ENCODE data around the gene GTF2H4.

DNA sequence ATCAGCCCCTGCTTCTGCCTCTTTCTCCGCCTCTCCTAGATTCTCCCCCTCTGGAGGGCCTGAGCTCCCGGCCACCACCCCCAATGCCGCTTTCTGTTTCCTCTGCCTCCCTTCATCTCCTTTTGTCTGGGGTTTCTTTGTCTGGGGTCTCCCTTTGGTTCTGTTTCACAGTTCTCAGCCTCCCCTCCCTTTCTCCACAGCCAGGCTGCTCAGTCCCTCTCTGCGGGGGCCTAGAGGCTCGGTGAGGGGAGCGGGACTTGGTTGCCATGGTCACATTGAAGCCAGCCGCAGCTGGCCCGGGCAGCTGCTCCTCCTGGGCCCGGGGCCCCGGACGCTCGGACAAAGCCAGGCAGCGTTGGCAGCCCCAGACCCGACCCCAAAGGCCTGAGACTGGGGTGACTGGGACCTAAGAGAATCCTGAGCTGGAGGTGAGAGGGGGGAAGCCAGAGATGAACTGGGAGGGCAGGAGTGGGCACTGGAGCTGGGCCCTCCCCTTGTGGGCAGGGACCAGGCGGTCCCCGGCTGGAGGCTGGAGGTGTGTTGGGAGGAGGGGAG is 27.2 kb upstream of the GTF2H4 start:
- TF ChIP-seq CTCF (IDR thresholded peaks at IDR 0.05; ENCODE audit: low read depth, low read length), result no peak
- TF ChIP-seq EZH2phosphoT487 (IDR thresholded peaks at IDR 0.05; ENCODE audit: low read depth), result no peak

Data from OCI-LY3 (cell line).